Measurements from ENCODE around the gene GSTM1. TPM values are rescaled to one million over a fixed set of nuclear protein-coding genes. Genes with fewer than 3 reads are reported as not detected.
"Not testable (repeated sequence)": the region's sequence is repeated elsewhere in the genome, so short reads cannot be mapped to it uniquely, and the experiment has no call there.

GSTM1 gene
- total RNA-seq, 1 donor from 2014 or later = 8.5 TPM

- not testable (repeated sequence) for DNase-seq
Observed at GRCh38 chr1:109660691-109661026, 27.0 kb upstream of the GSTM1 start.

GRCh38 chr1:109661391-109661790 lies 26.2 kb upstream of the GSTM1 start:
- no peak for DNase-seq

GRCh38 chr1:109664671-109665070 lies 22.9 kb upstream of the GSTM1 start:
- DNase-seq = no peak

- peak; percentile 82 for DNase-seq
Observed at GRCh38 chr1:109667452-109668122, 20.0 kb upstream of the GSTM1 start, which contains the start of gene GSTM2. Gene GSTM2 (plus strand): TSS chr1:109668057. CDS start chr1:109668116, 59 bp downstream.

- DNase-seq = no peak
Observed at GRCh38 chr1:109668123-109668775, 19.4 kb upstream of the GSTM1 start.

- no peak for DNase-seq
Observed at GRCh38 chr1:109669246-109669948, 18.2 kb upstream of the GSTM1 start.

GRCh38 chr1:109669949-109670302 lies 17.7 kb upstream of the GSTM1 start:
- DNase-seq = not testable (repeated sequence)

GRCh38 chr1:109671067-109671466 lies 16.6 kb upstream of the GSTM1 start:
- DNase-seq = peak; percentile 0

GRCh38 chr1:109673861-109674260 lies 13.8 kb upstream of the GSTM1 start:
- DNase-seq = not testable (repeated sequence)

- DNase-seq = not testable (repeated sequence)
Observed at GRCh38 chr1:109676683-109677381, 10.8 kb upstream of the GSTM1 start.

GRCh38 chr1:109677459-109677858 lies 10.2 kb upstream of the GSTM1 start:
- DNase-seq = no peak

GRCh38 chr1:109678637-109679036 lies 9.0 kb upstream of the GSTM1 start:
- DNase-seq = not testable (repeated sequence)

- DNase-seq = not testable (repeated sequence)
Observed at GRCh38 chr1:109684777-109685176, 2.8 kb upstream of the GSTM1 start.

- DNase-seq = not testable (repeated sequence)
Observed at GRCh38 chr1:109685399-109685798, 2.2 kb upstream of the GSTM1 start.

GRCh38 chr1:109685890-109686289 lies 1.7 kb upstream of the GSTM1 start:
- not testable (repeated sequence) for DNase-seq

GRCh38 chr1:109687109-109687508 lies 508 bp upstream of the GSTM1 start:
- DNase-seq = not testable (repeated sequence)

- DNase-seq = no peak
Observed at GRCh38 chr1:109689844-109690405, 2.3 kb downstream of the GSTM1 start.

- DNase-seq = no peak
Observed at GRCh38 chr1:109691759-109692158, 4.1 kb downstream of the GSTM1 start.

- not testable (repeated sequence) for DNase-seq
Observed at GRCh38 chr1:109694400-109694799, 6.8 kb downstream of the GSTM1 start.

- not testable (repeated sequence) for DNase-seq
Observed at GRCh38 chr1:109695138-109695537, 7.5 kb downstream of the GSTM1 start.

GRCh38 chr1:109697066-109697465 lies 9.4 kb downstream of the GSTM1 start:
- DNase-seq = no peak

GRCh38 chr1:109697861-109698260 lies 10.2 kb downstream of the GSTM1 start:
- not testable (repeated sequence) for DNase-seq

GRCh38 chr1:109702940-109703339 lies 15.3 kb downstream of the GSTM1 start:
- peak; percentile 0 for DNase-seq

Data from dermis blood vessel endothelial cell (primary cell).